Activated CD4-positive, alpha-beta T cell treated with anti-CD3 and anti-CD28 coated beads, Interleukin-2, Interleukin-4, amounts not matched to agents 100 ng/mL and 50 ng/mL, durations not matched to agents 16 hours and 8 hours (primary cell): Measurements from ENCODE around the gene CCDC92.
A peak's percentile ranks its signal among the peaks of the same experiment; 100 is the strongest.
"Not testable (repeated sequence)": the region's sequence is repeated elsewhere in the genome, so short reads cannot be mapped to it uniquely, and the experiment has no call there.

Experiments
- DNase-seq: peaks from one replicate; pipeline ENCODE4 v3.0.0-alpha.2; 2020; ENCODE audit warnings: low spot score

CCDC92 gene

GRCh38 chr12:123948796-123949769, 23.5 kb downstream of the CCDC92 start:
- DNase-seq, result no peak

GRCh38 chr12:123948401-123948795, 24.2 kb downstream of the CCDC92 start:
- DNase-seq, result no peak

- DNase-seq, result not testable (repeated sequence)
Observed at GRCh38 chr12:123947531-123947930, 25.1 kb downstream of the CCDC92 start.

GRCh38 chr12:123946516-123947505, 25.8 kb downstream of the CCDC92 start:
- not testable (repeated sequence) for DNase-seq

- no peak for DNase-seq
Observed at GRCh38 chr12:123946152-123946515, 26.5 kb downstream of the CCDC92 start.

- DNase-seq, result no peak
Observed at GRCh38 chr12:123945287-123946151, 27.1 kb downstream of the CCDC92 start.

- no peak for DNase-seq
Observed at GRCh38 chr12:123944696-123945095, 27.9 kb downstream of the CCDC92 start.

GRCh38 chr12:123943816-123944215, 28.8 kb downstream of the CCDC92 start:
- DNase-seq, result no peak

GRCh38 chr12:123942911-123943648, 29.6 kb downstream of the CCDC92 start:
- DNase-seq, result no peak

GRCh38 chr12:123942238-123942653, 30.4 kb downstream of the CCDC92 start:
- DNase-seq, result no peak

- DNase-seq, result no peak
Observed at GRCh38 chr12:123941624-123942237, 30.9 kb downstream of the CCDC92 start.

GRCh38 chr12:123941000-123941399, 31.6 kb downstream of the CCDC92 start:
- DNase-seq, result no peak

- no peak for DNase-seq
Observed at GRCh38 chr12:123940627-123940966, 32.0 kb downstream of the CCDC92 start.

GRCh38 chr12:123939716-123940626, 32.7 kb downstream of the CCDC92 start:
- DNase-seq, result no peak

GRCh38 chr12:123938679-123939480, 33.8 kb downstream of the CCDC92 start:
- DNase-seq, result peak; percentile 3

GRCh38 chr12:123937707-123938591, 34.7 kb downstream of the CCDC92 start:
- DNase-seq, result peak; percentile 51

GRCh38 chr12:123936956-123937706, 35.5 kb downstream of the CCDC92 start:
- DNase-seq, result no peak
